ENCODE measurements around the gene TTC17. TPM values are rescaled to one million over a fixed set of nuclear protein-coding genes. Genes with fewer than 3 reads are reported as not detected.

Gene TTC17
- total and polyA plus RNA-seq, 2 of the 8 experiments (the other 6 are each of a cell fraction or from before 2014, with no cell fraction given) = 65.1 to 80.1 TPM

DNA sequence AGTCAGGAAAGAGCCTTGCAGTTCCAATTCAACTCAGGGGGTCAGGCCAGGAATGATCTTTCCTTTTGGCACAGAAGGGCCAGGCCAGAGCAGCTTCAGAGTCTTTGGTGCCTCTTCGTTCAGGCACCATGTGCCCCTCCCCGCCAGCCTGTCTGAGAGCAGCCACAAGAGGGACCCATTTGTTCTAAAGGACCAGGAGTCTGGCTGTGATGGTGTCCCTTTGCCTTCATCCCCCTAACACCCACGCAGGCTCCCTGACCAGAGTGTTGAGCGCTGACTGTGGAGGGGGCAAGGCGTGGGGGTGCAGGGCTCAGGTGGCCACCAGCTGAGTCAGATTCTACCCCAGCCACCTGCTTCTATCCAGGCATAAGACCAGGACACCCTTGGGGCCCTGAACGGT lies 156.4 kb downstream of the TTC17 start:
- DNase-seq (ENCODE audit: low read depth in 1 of 2, low spot score in 2 of 2) = peak in 1 of 2 experiments; percentile 63
- CTCF ChIA-PET (ENCODE audit: partially characterized antibody) = interaction anchor here (0.8 to 41.8 kb wide), 14 partner anchors 8 to 337 kb away, joined by 3 to 1064 read pairs (median 10); no protein-coding TSS in a partner anchor
- TF ChIP-seq, protein P1, sequence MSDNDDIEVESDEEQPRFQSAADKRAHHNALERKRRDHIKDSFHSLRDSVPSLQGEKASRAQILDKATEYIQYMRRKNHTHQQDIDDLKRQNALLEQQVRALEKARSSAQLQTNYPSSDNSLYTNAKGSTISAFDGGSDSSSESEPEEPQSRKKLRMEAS (IDR thresholded peaks at IDR 0.05) = peak; percentile 72
- TF ChIP-seq, protein P2, sequence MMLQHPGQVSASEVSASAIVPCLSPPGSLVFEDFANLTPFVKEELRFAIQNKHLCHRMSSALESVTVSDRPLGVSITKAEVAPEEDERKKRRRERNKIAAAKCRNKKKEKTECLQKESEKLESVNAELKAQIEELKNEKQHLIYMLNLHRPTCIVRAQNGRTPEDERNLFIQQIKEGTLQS (IDR thresholded peaks at IDR 0.05; ENCODE audit: insufficient read depth, low read depth, low read length) = no peak
- TF ChIP-seq BCL11A (IDR thresholded peaks at IDR 0.05; ENCODE audit: low read depth in 2 of 2, low read length in 2 of 2) (no peak), SIRT6 (IDR thresholded peaks at IDR 0.05; ENCODE audit: low read length) (no peak), MAFK (IDR thresholded peaks at IDR 0.05; ENCODE audit: low read depth, low read length) (no peak), RXRA (IDR thresholded peaks at IDR 0.05; ENCODE audit: insufficient read depth, low read depth, low read length) (no peak)

More for the DNA sequence above, 156.4 kb downstream of the TTC17 start:
- Histone ChIP-seq H4K20me1 (replicated peaks in 1 of 2; ENCODE audit: control insufficient read depth in 1 of 2, insufficient read depth in 2 of 2, low read length in 2 of 2) (no peaks in the 10 kb centered on the region), H3K4me2 (ENCODE audit: insufficient read depth in 1 of 2, low read depth in 2 of 2, low read length in 2 of 2) (no peak overlapping the region), H4K91ac (replicated peaks; ENCODE audit: insufficient read length, low read length) (no peak overlapping the region), H2AK5ac (ENCODE audit: low read depth, low read length) (no peak overlapping the region), H3K27me3 (replicated peaks in 1 of 4; ENCODE audit: control insufficient read depth in 3 of 4, extremely low read depth in 1 of 4, insufficient read depth in 3 of 4, low read length in 3 of 4) (peaks cover 0 to 4% (median 0%) of the 10 kb centered on the region in 4 experiments; a peak in 1 of 7 replicates), H3K27ac (ENCODE audit: low read depth, low read length) (no peak overlapping the region), H2BK5ac (ENCODE audit: low read depth, low read length) (no peak overlapping the region), H3K23ac (ENCODE audit: insufficient read length) (no peak overlapping the region), H3K9ac (replicated peaks in 1 of 4; ENCODE audit: extremely low read depth in 1 of 4, low read depth in 3 of 4, low read length in 3 of 4) (no peak overlapping the region), H3K4me1 (replicated peaks in 1 of 4; ENCODE audit: control insufficient read depth in 3 of 4, insufficient read depth in 4 of 4, low read length in 3 of 4) (peaks cover 0 to 5% (median 0%) of the 10 kb centered on the region in 4 experiments; a peak in 1 of 7 replicates), H3K18ac (ENCODE audit: extremely low read depth, low read length) (no peak overlapping the region; the same call in 1 of the 2 replicates), H3K9me3 (ENCODE audit: insufficient read depth in 2 of 2, low read depth in 1 of 2, low read length in 1 of 2) (no peaks in the 10 kb centered on the region), H2BK120ac (replicated peaks; ENCODE audit: low read depth, low read length) (no peak overlapping the region), H3K23me2 (ENCODE audit: low read depth, low read length) (no peaks in the 10 kb centered on the region), H3K79me2 (ENCODE audit: control insufficient read depth in 1 of 2, insufficient read depth in 2 of 2, low read length in 2 of 2) (no peaks in the 10 kb centered on the region; a peak in 1 of 4 replicates), H3K4ac (replicated peaks; ENCODE audit: insufficient read length, low read depth, low read length) (no peak overlapping the region), H3K36me3 (ENCODE audit: control insufficient read depth in 2 of 4, insufficient read depth in 4 of 4, low read length in 3 of 4) (no peaks in the 10 kb centered on the region), H2BK20ac (ENCODE audit: low read length) (no peak overlapping the region), H4K8ac (ENCODE audit: extremely low read depth, insufficient read depth, low read length) (no peak overlapping the region), H3K79me1 (ENCODE audit: low read depth, low read length) (no peaks in the 10 kb centered on the region), H3K14ac (ENCODE audit: insufficient read length) (no peak overlapping the region), H2BK15ac (ENCODE audit: low read length) (no peak overlapping the region), H2BK12ac (ENCODE audit: low read depth, low read length) (no peak overlapping the region), H4K5ac (ENCODE audit: insufficient read length, low read depth, low read length) (no peak overlapping the region), H3K56ac (replicated peaks; ENCODE audit: insufficient read length, low read depth, low read length) (no peak overlapping the region), H2AFZ (ENCODE audit: low read length) (no peak overlapping the region), H3K4me3 (ENCODE audit: extremely low read depth in 1 of 4, insufficient read depth in 2 of 4, low read depth in 3 of 4, low read length in 4 of 4) (no peak overlapping the region)
- WGBS, 2 experiments (ENCODE audit: extremely low coverage in 1 of 2, insufficient coverage in 1 of 2, insufficient read length in 1 of 2, insufficient replicate concordance in 2 of 2, low coverage in 1 of 2, low lambda C conversion rate in 2 of 2, missing lambda C conversion rate in 1 of 2) = 73% methylated on average over 6 of the region's 6 CpGs; no CpG with 5 or more reads in 1 of the 2 experiments
- POLR2A ChIA-PET (ENCODE audit: partially characterized antibody) = no interaction called here
- FAIRE-seq = no peak

All from H1 (cell line).